ENCODE measurements around the gene DHRS2. TPM values are rescaled to one million over a fixed set of nuclear protein-coding genes. Genes with fewer than 3 reads are reported as not detected.

Gene DHRS2
- total and polyA plus RNA-seq, 2 of the 13 experiments (the other 11 are each of a cell fraction or from before 2014, with no cell fraction given): 1,621 to 3,021 TPM

DNA sequence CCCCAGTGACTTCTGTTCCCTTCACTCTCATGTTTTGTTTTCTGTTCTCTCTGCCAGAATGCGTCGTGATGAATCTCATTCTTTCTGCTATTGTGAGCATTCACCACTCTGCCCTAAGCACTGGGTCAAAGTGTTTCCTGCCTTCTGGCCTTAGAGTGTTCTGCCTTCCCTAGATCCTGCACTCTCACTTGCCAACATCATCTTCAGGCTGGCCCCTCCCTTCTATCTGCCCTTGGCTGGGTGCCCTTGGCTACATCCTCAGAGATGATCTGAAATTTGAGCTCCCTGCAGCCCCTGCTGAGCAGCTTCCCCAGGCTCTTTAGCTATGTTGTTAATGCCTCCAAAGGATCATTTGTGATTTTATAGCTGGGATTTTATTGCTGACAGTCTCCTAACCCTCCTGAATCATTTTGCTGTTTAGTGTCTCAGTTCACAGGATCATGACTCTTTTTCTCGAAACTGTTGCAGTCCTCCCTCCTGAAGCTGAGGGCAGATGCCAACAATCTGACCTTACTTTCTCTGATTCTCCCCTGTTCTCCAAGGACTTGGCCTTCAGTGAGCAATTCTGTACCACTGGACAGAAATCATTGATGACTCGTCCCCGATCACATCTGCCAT lies 4.5 kb downstream of the DHRS2 start (continued):
- TF ChIP-seq IKZF5 (CRISPR knock-in tag; IDR thresholded peaks at IDR 0.05): no peak
- TF ChIP-seq, protein P1, sequence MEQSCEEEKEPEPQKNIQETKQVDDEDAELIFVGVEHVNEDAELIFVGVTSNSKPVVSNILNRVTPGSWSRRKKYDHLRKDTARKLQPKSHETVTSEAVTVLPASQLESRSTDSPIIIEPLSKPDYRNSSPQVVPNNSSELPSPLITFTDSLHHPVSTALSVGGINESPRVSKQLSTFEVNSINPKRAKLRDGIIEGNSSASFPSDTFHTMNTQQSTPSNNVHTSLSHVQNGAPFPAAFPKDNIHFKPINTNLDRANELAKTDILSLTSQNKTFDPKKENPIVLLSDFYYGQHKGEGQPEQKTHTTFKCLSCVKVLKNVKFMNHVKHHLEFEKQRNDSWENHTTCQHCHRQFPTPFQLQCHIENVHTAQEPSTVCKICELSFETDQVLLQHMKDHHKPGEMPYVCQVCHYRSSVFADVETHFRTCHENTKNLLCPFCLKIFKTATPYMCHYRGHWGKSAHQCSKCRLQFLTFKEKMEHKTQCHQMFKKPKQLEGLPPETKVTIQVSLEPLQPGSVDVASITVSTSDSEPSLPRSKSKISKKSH (CRISPR knock-in tag; IDR thresholded peaks at IDR 0.05; ENCODE audit: borderline replicate concordance): no peak
- no peak for TF ChIP-seq ZXDC (CRISPR knock-in tag; IDR thresholded peaks at IDR 0.05)
- TF ChIP-seq ZKSCAN8 (CRISPR knock-in tag; IDR thresholded peaks at IDR 0.05; ENCODE audit: borderline replicate concordance): no peak
- TF ChIP-seq ZNF350 (CRISPR knock-in tag; IDR thresholded peaks at IDR 0.05; ENCODE audit: borderline replicate concordance, low read depth): no peak
- TF ChIP-seq JUN (CRISPR knock-in tag; IDR thresholded peaks at IDR 0.05): peak; percentile 17; the same call in 1 of the 2 replicates
- no peak for TF ChIP-seq SIN3A (IDR thresholded peaks at IDR 0.05; ENCODE audit: borderline replicate concordance, low read depth, low read length)
- no peak for TF ChIP-seq ZSCAN20 (CRISPR knock-in tag; IDR thresholded peaks at IDR 0.05; ENCODE audit: borderline replicate concordance)
- no peak for TF ChIP-seq ZBTB20 (CRISPR knock-in tag; IDR thresholded peaks at IDR 0.05; ENCODE audit: borderline replicate concordance, low read depth)
- no peak for TF ChIP-seq GFI1 (CRISPR knock-in tag; IDR thresholded peaks at IDR 0.05; ENCODE audit: borderline replicate concordance)
- TF ChIP-seq RERE (CRISPR knock-in tag; IDR thresholded peaks at IDR 0.05; ENCODE audit: low read depth): no peak
- TF ChIP-seq ZFX (CRISPR knock-in tag; IDR thresholded peaks at IDR 0.05; ENCODE audit: low read depth): no peak
- TF ChIP-seq ZNF850 (CRISPR knock-in tag; conservative IDR thresholded peaks at IDR 0.05): no peak
- TF ChIP-seq, protein P2, sequence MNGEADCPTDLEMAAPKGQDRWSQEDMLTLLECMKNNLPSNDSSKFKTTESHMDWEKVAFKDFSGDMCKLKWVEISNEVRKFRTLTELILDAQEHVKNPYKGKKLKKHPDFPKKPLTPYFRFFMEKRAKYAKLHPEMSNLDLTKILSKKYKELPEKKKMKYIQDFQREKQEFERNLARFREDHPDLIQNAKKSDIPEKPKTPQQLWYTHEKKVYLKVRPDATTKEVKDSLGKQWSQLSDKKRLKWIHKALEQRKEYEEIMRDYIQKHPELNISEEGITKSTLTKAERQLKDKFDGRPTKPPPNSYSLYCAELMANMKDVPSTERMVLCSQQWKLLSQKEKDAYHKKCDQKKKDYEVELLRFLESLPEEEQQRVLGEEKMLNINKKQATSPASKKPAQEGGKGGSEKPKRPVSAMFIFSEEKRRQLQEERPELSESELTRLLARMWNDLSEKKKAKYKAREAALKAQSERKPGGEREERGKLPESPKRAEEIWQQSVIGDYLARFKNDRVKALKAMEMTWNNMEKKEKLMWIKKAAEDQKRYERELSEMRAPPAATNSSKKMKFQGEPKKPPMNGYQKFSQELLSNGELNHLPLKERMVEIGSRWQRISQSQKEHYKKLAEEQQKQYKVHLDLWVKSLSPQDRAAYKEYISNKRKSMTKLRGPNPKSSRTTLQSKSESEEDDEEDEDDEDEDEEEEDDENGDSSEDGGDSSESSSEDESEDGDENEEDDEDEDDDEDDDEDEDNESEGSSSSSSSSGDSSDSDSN (CRISPR knock-in tag; IDR thresholded peaks at IDR 0.05): no peak
- no peak for TF ChIP-seq ZNF12 (CRISPR knock-in tag; IDR thresholded peaks at IDR 0.05)

All from HepG2 (cell line).